A673 (cell line): ENCODE measurements around the gene DDB1.

Experiments
- EZH2 ChIP-seq: fragments of 200-600 bp; sonication (generic); IDR thresholded peaks from 2 replicates; pipeline ENCODE4 v1.6.1; 2017; ENCODE audit warnings: borderline replicate concordance, low read depth, mild to moderate bottlenecking, mixed read lengths, antibody characterized with exemption, low read length; ENCODE audit not compliant: poor library complexity, severe bottlenecking
- TF ChIP-seq, protein P1 (sequence below): fragments of 300-800, 200-600 bp; sonication (generic); conservative IDR thresholded peaks from 2 replicates; pipeline ENCODE4 v1.5.1; 2017; ENCODE audit warnings: low read depth, mild to moderate bottlenecking, antibody characterized with exemption, low read length, moderate library complexity, mixed read lengths

DNA sequence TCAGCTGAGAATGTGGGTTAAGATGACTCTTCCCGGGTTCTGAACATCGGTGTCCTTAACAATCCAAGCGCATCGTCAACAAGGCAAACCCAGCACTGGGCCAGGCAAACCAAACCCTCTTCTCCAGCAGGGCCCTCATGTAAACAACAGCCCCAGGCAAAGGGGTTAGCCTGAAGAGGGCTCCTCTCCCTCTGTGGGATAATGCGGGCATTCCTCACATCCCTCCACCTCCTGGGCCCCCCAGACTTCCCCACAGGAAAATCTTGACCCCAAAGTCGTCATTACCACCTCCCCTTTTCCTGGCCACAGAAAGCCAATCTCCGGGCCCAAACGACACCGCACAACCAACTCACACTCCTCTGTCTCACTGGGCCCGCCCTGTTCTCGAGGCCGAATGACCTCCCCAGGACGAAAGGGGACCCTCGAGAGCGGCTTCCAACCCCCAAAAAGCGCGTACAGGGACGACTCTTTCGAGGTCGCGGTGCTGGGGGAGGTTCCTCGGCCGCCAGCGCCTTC is 566 bp downstream of the DDB1 start:
- TF ChIP-seq, protein P1, sequence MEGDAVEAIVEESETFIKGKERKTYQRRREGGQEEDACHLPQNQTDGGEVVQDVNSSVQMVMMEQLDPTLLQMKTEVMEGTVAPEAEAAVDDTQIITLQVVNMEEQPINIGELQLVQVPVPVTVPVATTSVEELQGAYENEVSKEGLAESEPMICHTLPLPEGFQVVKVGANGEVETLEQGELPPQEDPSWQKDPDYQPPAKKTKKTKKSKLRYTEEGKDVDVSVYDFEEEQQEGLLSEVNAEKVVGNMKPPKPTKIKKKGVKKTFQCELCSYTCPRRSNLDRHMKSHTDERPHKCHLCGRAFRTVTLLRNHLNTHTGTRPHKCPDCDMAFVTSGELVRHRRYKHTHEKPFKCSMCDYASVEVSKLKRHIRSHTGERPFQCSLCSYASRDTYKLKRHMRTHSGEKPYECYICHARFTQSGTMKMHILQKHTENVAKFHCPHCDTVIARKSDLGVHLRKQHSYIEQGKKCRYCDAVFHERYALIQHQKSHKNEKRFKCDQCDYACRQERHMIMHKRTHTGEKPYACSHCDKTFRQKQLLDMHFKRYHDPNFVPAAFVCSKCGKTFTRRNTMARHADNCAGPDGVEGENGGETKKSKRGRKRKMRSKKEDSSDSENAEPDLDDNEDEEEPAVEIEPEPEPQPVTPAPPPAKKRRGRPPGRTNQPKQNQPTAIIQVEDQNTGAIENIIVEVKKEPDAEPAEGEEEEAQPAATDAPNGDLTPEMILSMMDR, result no peak
- no peak for TF ChIP-seq EZH2
